Caco-2 (cell line): ENCODE data around the gene TIGD7. TPM values are rescaled to one million over a fixed set of nuclear protein-coding genes. Genes with fewer than 3 reads are reported as not detected.

Source experiments
- BruUV-seq: library from RNA; stranded (reverse); fragments of 400-500 nt; replicated peaks from 2 replicates; lab custom pipeline; 2021; lab: Mats Ljungman, UMichigan
- CTCF ChIA-PET: fragments of 300-600 bp; sonication (Branson Sonifier 250); formaldehyde crosslinking; loops from one replicate; lab custom pipeline; 2022; ENCODE audit warnings: antibody characterized with exemption; lab: Charles Lee
- POLR2A ChIA-PET: fragments of 300-600 bp; sonication (Branson Sonifier 250); formaldehyde crosslinking; loops from one replicate; lab custom pipeline; 2022; ENCODE audit warnings: antibody characterized with exemption; lab: Charles Lee
- DNase-seq, 2 experiments: peaks; one replicate each; pipeline versions ENCODE4 v3.0.0 to v3.0.0-alpha.2; 2020 to 2022
- H3K27me3 ChIP-seq: replicated peaks from 2 replicates; pipeline ENCODE4 v1.6.0; 2011; ENCODE audit warnings: low read length; ENCODE audit not compliant: control insufficient read depth, insufficient read depth
- H3K36me3 ChIP-seq: 2 replicates; pipeline ENCODE4 v1.5.1; 2011; ENCODE audit warnings: low read length; ENCODE audit not compliant: control insufficient read depth, insufficient read depth
- H3K4me1 ChIP-seq: fragments of 250-450 bp; sonication (Bioruptor Pico); 2 replicates; pipeline ENCODE4 v1.5.1; 2020; ENCODE audit warnings: mild to moderate bottlenecking
- H3K4me3 ChIP-seq: 2 replicates; pipeline ENCODE4 v1.5.1; 2011; ENCODE audit warnings: low read depth, mild to moderate bottlenecking, control low read depth, low read length
- H3K9me3 ChIP-seq: fragments of 250-450 bp; sonication (Bioruptor Pico); 2 replicates; pipeline ENCODE4 v1.5.1; 2020; ENCODE audit warnings: mild to moderate bottlenecking, moderate library complexity
- H3K27ac Mint-ChIP-seq: one replicate; pipeline ENCODE4 v1.8.0; 2022; ENCODE audit warnings: mixed read lengths; ENCODE audit not compliant: unreplicated experiment
- H3K27me3 Mint-ChIP-seq: one replicate; pipeline ENCODE4 v1.8.0; 2022; ENCODE audit warnings: mixed read lengths; ENCODE audit not compliant: insufficient read depth, unreplicated experiment
- H3K36me3 Mint-ChIP-seq: one replicate; pipeline ENCODE4 v1.8.0; 2022; ENCODE audit warnings: mild to moderate bottlenecking, mixed read lengths; ENCODE audit not compliant: insufficient read depth, unreplicated experiment
- H3K4me1 Mint-ChIP-seq: one replicate; pipeline ENCODE4 v1.8.0; 2022; ENCODE audit warnings: low read depth, mixed read lengths; ENCODE audit not compliant: unreplicated experiment
- H3K4me3 Mint-ChIP-seq: one replicate; pipeline ENCODE4 v1.8.0; 2022; ENCODE audit warnings: mild to moderate bottlenecking, moderate library complexity, mixed read lengths; ENCODE audit not compliant: unreplicated experiment
- H3K9me3 Mint-ChIP-seq: one replicate; pipeline ENCODE4 v1.8.0; 2022; ENCODE audit warnings: mixed read lengths; ENCODE audit not compliant: unreplicated experiment
- CTCF ChIP-seq, 2 experiments: fragments of 200-600 bp in 1 of 2; IDR thresholded peaks; 1 replicate in 1 of 2; 2 replicates in 1 of 2; pipeline versions ENCODE4 v1.5.1 to v1.8.0; 2011 to 2022; ENCODE audit warnings: antibody characterized with exemption in 1 of 2, control low read depth in 1 of 2, inconsistent platforms in 1 of 2, low read depth in 1 of 2, low read length in 1 of 2, mild to moderate bottlenecking in 1 of 2, moderate library complexity in 1 of 2; ENCODE audit not compliant: insufficient read depth in 1 of 2, severe bottlenecking in 1 of 2, unreplicated experiment in 1 of 2
- intact Hi-C: fragments of 100-400 bp; cut with micrococcal nuclease; formaldehyde crosslinking; loops from one replicate; pipeline ENCODE4 v1.10.0; 2022; ENCODE audit not compliant: unreplicated experiment
- total RNA-seq: library from RNA; stranded (reverse); gene quantifications from 2 replicates; pipeline ENCODE4 v1.2.3, GENCODE V29; 2022

TIGD7 gene
- total RNA-seq, 1 experiment from 2014 or later: 3.7 TPM

GRCh38 chr16:3249451-3249850, 55.8 kb downstream of the TIGD7 start:
- intact Hi-C loops: no loop called here
- no TSS peak for BruUV-seq
- CTCF ChIA-PET: no interaction called here
- Histone ChIP-seq H3K4me3 (no peak overlapping the region), H3K9me3 (no peaks in the 10 kb centered on the region), H3K4me1 (no peaks in the 10 kb centered on the region), H3K36me3 (no peaks in the 10 kb centered on the region), H3K27me3 (no peaks in the 10 kb centered on the region; the same call in 1 of the 2 replicates)
- no peak for TF ChIP-seq CTCF (IDR thresholded peaks at IDR 0.05; ENCODE audit: insufficient read depth in 1 of 2, low read depth in 1 of 2, low read length in 1 of 2, severe bottlenecking in 1 of 2, unreplicated experiment in 1 of 2)
- Mint-ChIP-seq H3K4me3 (no peak overlapping the region), H3K9me3 (no peaks in the 10 kb centered on the region), H3K27me3 (peaks cover 3% of the 10 kb centered on the region), H3K36me3 (peaks cover 4% of the 10 kb centered on the region), H3K27ac (no peak overlapping the region), H3K4me1 (no peaks in the 10 kb centered on the region)
- POLR2A ChIA-PET: no interaction called here
- no peak for DNase-seq

GRCh38 chr16:3249020-3249419, 56.2 kb downstream of the TIGD7 start:
- Histone ChIP-seq H3K27me3 (no peaks in the 10 kb centered on the region; the same call in 1 of the 2 replicates), H3K4me1 (no peaks in the 10 kb centered on the region), H3K4me3 (no peak overlapping the region), H3K9me3 (no peaks in the 10 kb centered on the region), H3K36me3 (no peaks in the 10 kb centered on the region)
- H3K27ac Mint-ChIP-seq: no peak overlapping the region
- no peaks in the 10 kb centered on the region for H3K9me3 Mint-ChIP-seq
- peaks cover 4% of the 10 kb centered on the region for H3K36me3 Mint-ChIP-seq
- no peak overlapping the region for H3K4me3 Mint-ChIP-seq
- DNase-seq: no peak
- no peak for TF ChIP-seq CTCF (IDR thresholded peaks at IDR 0.05; ENCODE audit: insufficient read depth in 1 of 2, low read depth in 1 of 2, low read length in 1 of 2, severe bottlenecking in 1 of 2, unreplicated experiment in 1 of 2)
- intact Hi-C loops: no loop called here
- ChIA-PET POLR2A (no interaction called here), CTCF (no interaction called here)
- H3K4me1 Mint-ChIP-seq: no peaks in the 10 kb centered on the region
- no TSS peak for BruUV-seq
- peaks cover 3% of the 10 kb centered on the region for H3K27me3 Mint-ChIP-seq

Other genes starting within 250 kb of the TIGD7 start
- gene IL32, start 239.8 kb downstream of the TIGD7 start, total RNA-seq: 149 and 165 TPM in 2 replicates
- not detected in 2 replicates for gene ZSCAN10, start 206.1 kb downstream of the TIGD7 start, total RNA-seq
- gene ZNF205, start 192.8 kb downstream of the TIGD7 start, total RNA-seq: 10.3 and 13.5 TPM in 2 replicates
- gene ZNF213, start 170.4 kb downstream of the TIGD7 start, total RNA-seq: 5.3 and 5.5 TPM in 2 replicates
- not detected in 2 replicates for gene OR1F1, start 117.2 kb downstream of the TIGD7 start, total RNA-seq
- 11.3 and 12.1 TPM in 2 replicates for gene ZNF200, start 70.3 kb downstream of the TIGD7 start, total RNA-seq
- not detected in 2 replicates for gene MEFV, start 48.8 kb downstream of the TIGD7 start, total RNA-seq
- gene ZNF263, start 21.9 kb downstream of the TIGD7 start, total RNA-seq: 37.0 and 37.4 TPM in 2 replicates
- gene ZNF75A, start 67 bp upstream of the TIGD7 start, total RNA-seq: 28.4 and 29.1 TPM in 2 replicates
- not detected in 2 replicates for gene OR2C1, start 50.5 kb upstream of the TIGD7 start, total RNA-seq
- gene ZSCAN32, start 95.6 kb upstream of the TIGD7 start, total RNA-seq: 14.1 and 16.6 TPM in 2 replicates
- 11.9 and 12.6 TPM in 2 replicates for gene ZNF174, start 95.8 kb upstream of the TIGD7 start, total RNA-seq
- gene ZNF597, start 138.1 kb upstream of the TIGD7 start, total RNA-seq: 3.7 and 3.8 TPM in 2 replicates
- 84.9 and 92.8 TPM in 2 replicates for gene NAA60, start 138.2 kb upstream of the TIGD7 start, total RNA-seq
- gene C16orf90, start 190.1 kb upstream of the TIGD7 start, total RNA-seq: not detected in 2 replicates
- 11.8 and 20.2 TPM in 2 replicates for gene CLUAP1, start 195.6 kb upstream of the TIGD7 start, total RNA-seq